ENCODE measurements around the gene FBXL19. TPM values are rescaled to one million over a fixed set of nuclear protein-coding genes. Genes with fewer than 3 reads are reported as not detected.

The FBXL19 gene
- total and polyA plus RNA-seq, 2 of the 13 experiments (the other 11 are each of a cell fraction or from before 2014, with no cell fraction given): 6.0 to 13.7 TPM

GRCh38 chr16:30921748-30922419 is 1.5 kb upstream of the FBXL19 start (continued):
- TF ChIP-seq HMGA1 (CRISPR knock-in tag; conservative IDR thresholded peaks at IDR 0.05): no peak
- TF ChIP-seq ZNF253 (CRISPR knock-in tag; IDR thresholded peaks at IDR 0.05; ENCODE audit: borderline replicate concordance): no peak; the same call in 1 of the 2 replicates
- no peak; the same call in 1 of the 2 replicates for TF ChIP-seq PITX1 (CRISPR knock-in tag; IDR thresholded peaks at IDR 0.05)
- no peak for TF ChIP-seq SRSF4 (IDR thresholded peaks at IDR 0.05; ENCODE audit: low read depth, low read length, poor library complexity, severe bottlenecking)
- TF ChIP-seq HNRNPH1 (optimal IDR thresholded peaks at IDR 0.05; ENCODE audit: low read depth, low read length): no peak
- no peak for TF ChIP-seq ZNF333 (CRISPR knock-in tag; IDR thresholded peaks at IDR 0.05; ENCODE audit: borderline replicate concordance)
- no peak for TF ChIP-seq IRX3 (CRISPR knock-in tag; IDR thresholded peaks at IDR 0.05; ENCODE audit: borderline replicate concordance, low read depth)
- no peak for TF ChIP-seq GPN1 (CRISPR knock-in tag; IDR thresholded peaks at IDR 0.05; ENCODE audit: borderline replicate concordance)
- TF ChIP-seq ZNF503 (CRISPR knock-in tag; IDR thresholded peaks at IDR 0.05): no peak
- no peak for TF ChIP-seq ZBTB33 (CRISPR knock-in tag; IDR thresholded peaks at IDR 0.05)
- no peak for TF ChIP-seq ZNF326 (CRISPR knock-in tag; IDR thresholded peaks at IDR 0.05; ENCODE audit: borderline replicate concordance)
- no peak for TF ChIP-seq ZNF660 (CRISPR knock-in tag; IDR thresholded peaks at IDR 0.05; ENCODE audit: borderline replicate concordance, low read depth)
- TF ChIP-seq ZNF230 (CRISPR knock-in tag; IDR thresholded peaks at IDR 0.05): no peak
- TF ChIP-seq PREB (CRISPR knock-in tag; IDR thresholded peaks at IDR 0.05): peak; percentile 3; the same call in 1 of the 2 replicates
- TF ChIP-seq ZNF451 (CRISPR knock-in tag; IDR thresholded peaks at IDR 0.05): no peak
- TF ChIP-seq HNF4A (CRISPR knock-in tag; IDR thresholded peaks at IDR 0.05): peak; percentile 26; the same call in 1 of the 2 replicates
- no peak for TF ChIP-seq ZBTB37 (CRISPR knock-in tag; IDR thresholded peaks at IDR 0.05)
- TF ChIP-seq ZNF33A (CRISPR knock-in tag; IDR thresholded peaks at IDR 0.05; ENCODE audit: borderline replicate concordance): no peak
- no peak for TF ChIP-seq ZFP36 (IDR thresholded peaks at IDR 0.05; ENCODE audit: borderline replicate concordance, low read depth, low read length, partially characterized antibody)
- TF ChIP-seq MLXIP (CRISPR knock-in tag; IDR thresholded peaks at IDR 0.05; ENCODE audit: borderline replicate concordance): no peak

All from HepG2 (cell line).